Measurements from ENCODE around the gene POFUT1.

The POFUT1 gene

DNA sequence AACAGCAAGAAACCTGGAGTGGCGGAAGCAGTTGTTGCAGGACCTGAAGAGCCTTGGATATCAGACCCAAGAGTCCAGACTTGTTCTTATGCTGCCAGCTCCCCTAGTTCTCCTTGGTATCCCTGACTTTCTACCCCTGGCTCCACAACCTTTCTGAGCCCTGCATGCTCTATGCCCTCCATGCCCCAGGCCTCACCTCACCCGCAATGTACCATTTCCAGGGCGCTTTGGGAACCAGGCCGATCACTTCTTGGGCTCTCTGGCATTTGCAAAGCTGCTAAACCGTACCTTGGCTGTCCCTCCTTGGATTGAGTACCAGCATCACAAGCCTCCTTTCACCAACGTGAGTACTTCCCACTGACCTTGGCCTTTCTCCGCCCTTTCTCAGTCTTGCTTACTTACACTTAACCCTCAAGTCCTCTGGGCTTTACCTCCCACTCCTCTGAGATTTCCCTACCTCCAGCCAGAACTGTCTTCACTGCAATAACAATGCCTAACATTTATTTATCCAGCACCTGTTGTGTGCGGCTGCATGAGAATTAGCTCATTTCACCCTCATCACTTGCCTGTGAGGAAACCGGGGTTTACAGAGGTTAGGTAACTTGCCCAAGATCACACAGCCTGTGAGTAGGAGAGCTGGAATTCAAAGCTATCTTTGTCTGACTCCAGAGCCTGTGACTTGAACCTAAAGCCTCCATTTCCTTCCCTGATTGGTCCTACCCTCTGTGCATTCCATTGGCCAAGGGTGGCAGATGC lies 2.3 kb downstream of the POFUT1 start:
- DNase-seq (ENCODE audit: low read depth): no peak
- TF ChIP-seq CTCF (IDR thresholded peaks at IDR 0.05; ENCODE audit: low read length, missing control alignments): no peak

DNA sequence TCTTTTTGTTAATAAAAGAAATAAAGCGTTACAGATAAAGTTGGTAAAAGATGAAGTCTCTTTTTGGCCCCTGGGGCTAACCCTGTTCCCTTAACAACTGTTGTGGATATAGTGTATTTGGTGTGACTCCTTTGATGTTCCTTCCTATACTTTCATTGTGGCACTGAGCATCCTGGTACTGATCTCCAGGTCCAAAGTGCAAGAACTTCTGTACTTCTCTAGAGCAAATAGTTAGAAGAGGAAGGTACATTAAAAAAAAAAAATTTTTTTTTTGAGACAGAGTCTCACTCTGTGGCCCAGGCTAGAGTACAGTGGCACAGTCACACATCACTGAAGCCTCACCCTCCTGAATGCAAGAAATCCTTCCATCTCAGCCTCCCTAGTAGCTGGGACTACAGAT lies 6.2 kb downstream of the POFUT1 start:
- no peak overlapping the region for H3K4me3 ChIP-seq (replicated peaks; ENCODE audit: low read depth, low read length)
- no peak for DNase-seq (ENCODE audit: low read depth)
- TF ChIP-seq CTCF (IDR thresholded peaks at IDR 0.05; ENCODE audit: low read length, missing control alignments): no peak

More for the DNA sequence above, 2.3 kb downstream of the POFUT1 start:
- no peak overlapping the region for H3K4me3 ChIP-seq (replicated peaks; ENCODE audit: low read depth, low read length)

- no peak overlapping the region for H3K4me3 ChIP-seq (replicated peaks; ENCODE audit: low read depth, low read length)
- TF ChIP-seq CTCF (IDR thresholded peaks at IDR 0.05; ENCODE audit: low read length, missing control alignments): no peak
- no peak for DNase-seq (ENCODE audit: low read depth)
These were observed 7.5 kb downstream of the POFUT1 start for GRCh38 chr20:32215147-32215546.

DNA sequence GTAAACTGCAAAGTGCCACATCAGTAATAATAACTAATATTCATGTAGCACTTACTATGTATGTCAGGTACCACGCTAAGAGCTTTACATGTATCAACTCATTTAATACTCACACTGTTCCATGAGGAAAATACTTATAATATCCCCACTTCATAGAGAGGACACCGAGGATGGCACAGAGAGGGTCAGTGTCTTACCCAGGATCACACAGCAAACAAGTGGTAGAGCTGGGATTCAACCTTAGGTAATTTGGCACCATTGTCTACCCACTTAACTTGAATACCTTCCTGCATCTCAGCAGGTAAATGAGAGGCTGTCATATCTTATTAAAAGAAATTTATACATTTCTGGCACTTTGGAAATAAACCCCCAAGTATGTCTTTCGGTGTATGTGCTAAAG lies 8.0 kb downstream of the POFUT1 start:
- no peak for DNase-seq (ENCODE audit: low read depth)
- no peak overlapping the region for H3K4me3 ChIP-seq (replicated peaks; ENCODE audit: low read depth, low read length)

DNA sequence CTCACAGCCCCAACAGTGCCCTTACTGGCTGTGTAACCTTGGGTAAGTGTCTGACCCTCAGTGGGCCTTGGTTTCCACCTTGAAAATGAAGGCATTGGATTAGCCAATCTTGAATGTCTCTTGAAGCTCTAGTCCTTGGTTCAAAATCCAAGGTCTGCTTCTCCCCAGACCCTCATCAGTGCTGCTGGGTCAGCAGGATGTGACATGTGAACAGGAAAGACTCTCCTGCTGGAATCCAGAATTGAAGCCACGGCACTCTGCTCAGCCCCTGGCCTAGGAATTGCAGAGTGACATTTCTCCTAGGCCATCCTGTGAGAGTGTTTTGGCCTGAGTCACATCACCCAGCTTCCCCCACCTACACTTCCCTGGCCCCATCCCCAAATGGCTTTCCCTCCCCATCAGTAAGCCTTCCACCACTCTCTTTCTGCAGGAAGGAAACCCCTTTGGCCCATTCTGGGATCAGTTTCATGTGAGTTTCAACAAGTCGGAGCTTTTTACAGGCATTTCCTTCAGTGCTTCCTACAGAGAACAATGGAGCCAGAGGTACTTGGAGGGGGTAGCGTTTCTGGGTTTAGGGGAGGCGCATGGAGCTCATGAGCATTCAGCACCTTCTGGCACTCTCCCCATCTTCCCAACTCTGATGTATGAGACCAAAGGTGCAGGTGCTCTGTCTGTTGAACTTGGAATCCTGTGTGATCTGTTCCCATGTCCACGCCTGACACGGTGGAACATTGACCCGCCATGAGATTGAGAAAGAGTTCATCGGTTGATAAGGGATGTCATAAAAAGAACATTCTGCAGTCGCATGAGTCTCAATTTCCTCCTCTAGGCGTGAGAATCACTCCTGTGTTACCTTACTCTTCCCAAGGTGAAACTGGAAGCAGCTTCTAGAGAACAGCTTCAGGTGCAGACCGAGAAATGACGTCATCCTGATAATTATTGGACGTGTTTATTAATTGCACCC lies 8.8 kb downstream of the POFUT1 start:
- TF ChIP-seq CTCF (IDR thresholded peaks at IDR 0.05; ENCODE audit: low read length, missing control alignments): no peak
- no peak overlapping the region for H3K4me3 ChIP-seq (replicated peaks; ENCODE audit: low read depth, low read length)
- DNase-seq (ENCODE audit: low read depth): no peak

More for the DNA sequence above, 8.0 kb downstream of the POFUT1 start:
- TF ChIP-seq CTCF (IDR thresholded peaks at IDR 0.05; ENCODE audit: low read length, missing control alignments): no peak

DNA sequence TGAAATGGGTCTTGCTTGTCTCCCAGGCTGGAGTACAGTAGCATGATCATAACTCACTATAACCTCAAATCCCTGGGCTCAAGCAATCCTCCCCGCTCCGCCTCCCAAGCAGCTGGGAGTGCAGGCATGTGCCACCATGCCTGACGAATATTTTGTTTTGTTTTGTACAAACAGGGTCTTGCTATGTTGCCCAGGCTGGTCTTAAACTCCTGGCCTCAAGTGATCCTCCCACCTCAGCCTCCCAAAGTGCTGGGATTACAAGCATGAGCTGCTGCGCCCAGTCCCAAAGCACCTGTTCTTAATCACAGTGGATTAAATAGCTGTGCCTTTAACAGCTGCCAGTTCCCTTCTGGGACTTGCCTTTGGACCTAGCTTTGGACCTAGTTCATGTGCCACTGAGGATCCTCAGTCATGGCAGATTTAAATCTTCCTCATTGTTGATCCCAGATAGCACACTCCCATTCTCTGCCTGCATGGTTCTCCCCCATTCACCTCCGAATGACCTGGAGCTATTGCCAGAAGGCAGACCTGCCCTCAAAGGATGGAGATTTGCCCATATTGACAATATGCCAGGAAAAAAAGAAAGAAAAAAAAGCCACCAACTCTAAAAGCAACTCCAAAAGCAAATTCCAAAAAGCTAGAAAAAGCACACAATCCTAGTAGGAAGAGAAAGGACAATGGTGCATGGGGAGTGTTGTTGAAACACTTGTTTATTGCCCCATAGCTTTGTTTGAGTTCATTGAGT lies 10.6 kb downstream of the POFUT1 start:
- H3K4me3 ChIP-seq (replicated peaks; ENCODE audit: low read depth, low read length): no peak overlapping the region
- TF ChIP-seq CTCF (IDR thresholded peaks at IDR 0.05; ENCODE audit: low read length, missing control alignments): no peak
- no peak for DNase-seq (ENCODE audit: low read depth)
